Neuronal stem cell (in vitro differentiated cells): ENCODE results near the gene CXorf49B.
"Not testable (repeated sequence)": the region's sequence is repeated elsewhere in the genome, so short reads cannot be mapped to it uniquely, and the experiment has no call there.

Experiments
- DNase-seq: peaks from one replicate; pipeline ENCODE4 v3.0.0-alpha.2; 2013; ENCODE audit warnings: low spot score
- H2AFZ ChIP-seq: one replicate; pipeline ENCODE4 v1.6.1; 2013; ENCODE audit warnings: mild to moderate bottlenecking, low read length, inconsistent platforms
- H2AK5ac ChIP-seq: 2 replicates; pipeline ENCODE4 v1.6.1; 2013; ENCODE audit warnings: low read depth, mild to moderate bottlenecking, inconsistent platforms, low read length, moderate library complexity, mixed read lengths
- H2BK120ac ChIP-seq: 2 replicates; pipeline ENCODE4 v1.6.1; 2013; ENCODE audit warnings: low read depth, mild to moderate bottlenecking, inconsistent platforms, low read length, moderate library complexity, mixed read lengths
- H2BK12ac ChIP-seq: one replicate; pipeline ENCODE4 v1.6.1; 2013; ENCODE audit warnings: low read length, inconsistent platforms
- H2BK15ac ChIP-seq: 2 replicates; pipeline ENCODE4 v1.6.1; 2013; ENCODE audit warnings: mild to moderate bottlenecking, low read length, inconsistent platforms, mixed read lengths
- H2BK5ac ChIP-seq: one replicate; pipeline ENCODE4 v1.6.1; 2013; ENCODE audit warnings: inconsistent platforms, mild to moderate bottlenecking, low read length, moderate library complexity
- H3K14ac ChIP-seq: one replicate; pipeline ENCODE4 v1.6.1; 2013; ENCODE audit warnings: low read length, inconsistent platforms
- H3K18ac ChIP-seq: 2 replicates; pipeline ENCODE4 v1.6.1; 2013; ENCODE audit warnings: low read length, inconsistent platforms
- H3K23ac ChIP-seq: 2 replicates; pipeline ENCODE4 v1.6.1; 2013; ENCODE audit warnings: low read depth, mild to moderate bottlenecking, mixed read lengths, low read length, inconsistent platforms; ENCODE audit not compliant: poor library complexity
- H3K27ac ChIP-seq: replicated peaks from 3 replicates; pipeline ENCODE4 v1.5.1; 2013; ENCODE audit warnings: low read length, inconsistent platforms
- H3K27me3 ChIP-seq, 3 experiments: 2 replicates each; pipeline ENCODE4 v1.6.1; 2013; ENCODE audit warnings: low read length in 3 of 3, mild to moderate bottlenecking in 2 of 3, inconsistent platforms in 1 of 3, low read depth in 1 of 3, mixed read lengths in 1 of 3, moderate library complexity in 1 of 3; ENCODE audit not compliant: control insufficient read depth in 3 of 3, insufficient read depth in 3 of 3
- H3K36me3 ChIP-seq, 2 donors: replicated peaks in 1 of 2; 2 replicates each; pipeline ENCODE4 v1.6.1; 2013; ENCODE audit warnings: low read length in 2 of 2; ENCODE audit not compliant: control insufficient read depth in 2 of 2, insufficient read depth in 2 of 2
- H3K4ac ChIP-seq: 2 replicates; pipeline ENCODE4 v1.6.1; 2013; ENCODE audit warnings: inconsistent platforms, mild to moderate bottlenecking, low read length, moderate library complexity
- H3K4me1 ChIP-seq, 2 donors: 1 replicate in 1 of 2; 2 replicates in 1 of 2; pipeline ENCODE4 v1.6.1; 2013; ENCODE audit warnings: low read length in 2 of 2, low read depth in 1 of 2; ENCODE audit not compliant: control insufficient read depth in 2 of 2, insufficient read depth in 1 of 2
- H3K4me2 ChIP-seq: one replicate; pipeline ENCODE4 v1.6.1; 2013; ENCODE audit warnings: mild to moderate bottlenecking, low read length, inconsistent platforms; ENCODE audit not compliant: insufficient read depth, poor library complexity, severe bottlenecking
- H3K4me3 ChIP-seq, 2 donors: 2 replicates each; pipeline ENCODE4 v1.5.1; 2013; ENCODE audit warnings: low read length in 2 of 2, mild to moderate bottlenecking in 2 of 2, inconsistent platforms in 1 of 2, moderate library complexity in 1 of 2
- H3K79me1 ChIP-seq: one replicate; pipeline ENCODE4 v1.6.1; 2013; ENCODE audit warnings: low read depth, mild to moderate bottlenecking, inconsistent platforms, low read length, moderate library complexity
- H3K9ac ChIP-seq: one replicate; pipeline ENCODE4 v1.6.1; 2013; ENCODE audit warnings: mild to moderate bottlenecking, low read depth, low read length, inconsistent platforms; ENCODE audit not compliant: poor library complexity
- H3K9me3 ChIP-seq, 2 donors: replicated peaks in 1 of 2; 2 replicates each; pipeline versions ENCODE3 to v1.6.1; 2013; ENCODE audit warnings: low read length in 2 of 2, mild to moderate bottlenecking in 2 of 2, inconsistent platforms in 1 of 2, low read depth in 1 of 2, mixed read lengths in 1 of 2, moderate library complexity in 1 of 2; ENCODE audit not compliant: control insufficient read depth in 2 of 2, insufficient read depth in 1 of 2
- H4K8ac ChIP-seq: one replicate; pipeline ENCODE4 v1.6.1; 2013; ENCODE audit warnings: low read depth, mild to moderate bottlenecking, inconsistent platforms, low read length, moderate library complexity
- H4K91ac ChIP-seq: one replicate; pipeline ENCODE4 v1.6.1; 2013; ENCODE audit warnings: low read length, low read depth, mild to moderate bottlenecking, inconsistent platforms; ENCODE audit not compliant: poor library complexity
- WGBS, 2 donors: extraction: QIAGEN DNeasy Blood & Tissue Kit; methylation state at CpG; one replicate each; pipeline ENCODE4 v1.1.7; 2013; ENCODE audit warnings: missing lambda C conversion rate in 2 of 2, mixed read lengths in 1 of 2; ENCODE audit not compliant: insufficient read length in 2 of 2, insufficient replicate concordance in 1 of 2; ENCODE audit errors: extremely low coverage in 2 of 2; 5-methylcytosine and 5-hydroxymethylcytosine counted together

The CXorf49B gene

GRCh38 chrX:71764832-71765231 is 1.7 kb downstream of the CXorf49B start:
- H2AFZ ChIP-seq, H4K8ac ChIP-seq: not testable (repeated sequence)

DNA sequence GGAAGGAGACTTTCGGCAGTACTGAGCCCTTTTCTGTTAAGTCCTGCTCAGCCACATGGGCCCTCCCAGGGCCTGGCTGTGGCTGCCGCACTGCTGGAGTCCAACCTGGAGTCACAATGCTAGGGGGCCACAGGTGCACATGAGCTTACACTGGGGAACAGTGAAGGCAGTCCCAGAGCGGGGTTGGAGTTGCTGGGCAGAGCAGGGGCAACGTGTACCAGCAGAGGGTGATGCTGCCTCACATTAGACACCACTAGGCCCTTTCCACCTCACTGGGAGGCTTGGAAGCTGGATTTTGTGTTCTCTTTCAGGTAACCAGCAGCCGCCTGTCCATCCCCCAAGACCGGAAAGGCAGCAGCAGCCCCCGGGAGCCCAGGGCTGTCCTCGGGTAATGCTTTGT is 2.5 kb downstream of the CXorf49B start:
- H2AFZ ChIP-seq, H3K4me2 ChIP-seq, H3K36me3 ChIP-seq, H4K91ac ChIP-seq, H3K4me1 ChIP-seq, H3K4me3 ChIP-seq, H2BK120ac ChIP-seq, H2BK5ac ChIP-seq, H4K8ac ChIP-seq, H3K27me3 ChIP-seq, H3K9ac ChIP-seq, H3K79me1 ChIP-seq, H3K27ac ChIP-seq, H3K4ac ChIP-seq, H3K14ac ChIP-seq, H2BK12ac ChIP-seq, H2BK15ac ChIP-seq, H3K9me3 ChIP-seq, H3K23ac ChIP-seq, H3K18ac ChIP-seq, H2AK5ac ChIP-seq, DNase-seq: not testable (repeated sequence)
- WGBS, 2 donors, result no CpG with 5 or more reads among the region's 8 CpGs

More at GRCh38 chrX:71764832-71765231, 1.7 kb downstream of the CXorf49B start:
- H2BK120ac ChIP-seq, H2BK5ac ChIP-seq, H2BK12ac ChIP-seq, H3K79me1 ChIP-seq, H4K91ac ChIP-seq, H2AK5ac ChIP-seq, H3K4ac ChIP-seq, H3K4me2 ChIP-seq, H2BK15ac ChIP-seq, H3K14ac ChIP-seq, H3K27me3 ChIP-seq, H3K23ac ChIP-seq, H3K9ac ChIP-seq, H3K9me3 ChIP-seq, H3K27ac ChIP-seq, DNase-seq, H3K36me3 ChIP-seq, H3K18ac ChIP-seq, H3K4me1 ChIP-seq, H3K4me3 ChIP-seq: not testable (repeated sequence)
- no CpG with 5 or more reads among the region's 11 CpGs for WGBS, 2 donors

DNA sequence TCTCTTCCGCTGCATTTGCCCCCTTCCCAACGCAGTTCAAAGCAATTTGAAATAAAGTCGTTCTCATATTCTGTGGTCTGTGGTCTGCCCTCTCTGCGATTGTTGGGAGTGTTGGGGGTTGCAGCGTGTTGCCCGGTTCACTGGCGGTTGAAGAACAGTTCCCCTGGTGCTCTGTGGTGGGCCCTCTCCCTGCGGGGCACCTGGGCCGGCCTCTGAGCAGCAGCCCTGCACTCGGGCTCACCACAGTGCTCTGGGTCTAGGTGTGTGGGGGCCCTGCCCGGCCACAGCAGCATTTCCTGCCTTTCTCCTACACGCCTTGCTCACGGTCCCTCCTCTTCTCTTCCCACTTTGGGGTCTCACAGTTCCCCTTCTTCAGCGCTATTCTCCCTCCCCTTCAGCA is 4.0 kb downstream of the CXorf49B start:
- not testable (repeated sequence) for H2AK5ac ChIP-seq, H3K9ac ChIP-seq, H4K8ac ChIP-seq, H3K4me2 ChIP-seq, H3K14ac ChIP-seq, H3K23ac ChIP-seq, H3K27ac ChIP-seq, H2BK12ac ChIP-seq, H2BK120ac ChIP-seq, H3K4me3 ChIP-seq, H2AFZ ChIP-seq, H2BK15ac ChIP-seq, H3K27me3 ChIP-seq, H3K18ac ChIP-seq, H3K9me3 ChIP-seq, H3K79me1 ChIP-seq, H3K36me3 ChIP-seq, H4K91ac ChIP-seq, H3K4me1 ChIP-seq, DNase-seq, H2BK5ac ChIP-seq, H3K4ac ChIP-seq
- no CpG with 5 or more reads among the region's 14 CpGs for WGBS, 2 donors

DNA sequence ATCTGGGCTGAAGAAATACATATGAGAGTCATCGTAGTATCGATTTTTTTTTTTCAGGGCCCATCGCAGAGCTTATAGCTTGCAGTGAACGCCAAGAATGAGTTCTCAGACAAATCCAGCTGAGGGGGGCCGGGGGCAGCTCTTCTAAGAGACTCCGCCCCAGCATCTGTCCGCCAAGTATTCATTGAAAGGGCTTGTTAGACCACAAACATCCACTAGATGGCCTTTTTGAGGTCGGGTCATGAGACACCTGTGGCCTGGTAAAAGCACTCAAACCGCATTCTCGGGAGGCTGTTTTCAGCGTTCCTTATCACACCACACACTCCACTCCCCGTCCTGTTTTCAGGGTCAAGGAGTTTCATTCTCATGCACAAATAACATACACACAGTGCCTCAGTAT is 15.2 kb downstream of the CXorf49B start:
- not testable (repeated sequence) for H2BK15ac ChIP-seq, H3K14ac ChIP-seq, H2BK5ac ChIP-seq, H2AK5ac ChIP-seq, H3K27me3 ChIP-seq, H3K4ac ChIP-seq, H4K8ac ChIP-seq, H3K36me3 ChIP-seq, H2BK120ac ChIP-seq, DNase-seq, H3K23ac ChIP-seq, H3K4me3 ChIP-seq, H3K18ac ChIP-seq, H3K9me3 ChIP-seq, H2BK12ac ChIP-seq, H3K79me1 ChIP-seq, H3K27ac ChIP-seq, H3K4me1 ChIP-seq, H3K9ac ChIP-seq, H2AFZ ChIP-seq, H4K91ac ChIP-seq, H3K4me2 ChIP-seq
- no CpG with 5 or more reads among the region's 12 CpGs for WGBS, 2 donors
